GM21529 (cell line): ENCODE data around the gene TUBA3E.
"Not testable (repeated sequence)": the region's sequence is repeated elsewhere in the genome, so short reads cannot be mapped to it uniquely, and the experiment has no call there.

ENCODE experiments used
- ATAC-seq: cut with Tn5 transposase; IDR thresholded peaks from one replicate; pipeline ENCODE4 v1.9.1; 2021; ENCODE audit not compliant: unreplicated experiment

Gene TUBA3E

DNA sequence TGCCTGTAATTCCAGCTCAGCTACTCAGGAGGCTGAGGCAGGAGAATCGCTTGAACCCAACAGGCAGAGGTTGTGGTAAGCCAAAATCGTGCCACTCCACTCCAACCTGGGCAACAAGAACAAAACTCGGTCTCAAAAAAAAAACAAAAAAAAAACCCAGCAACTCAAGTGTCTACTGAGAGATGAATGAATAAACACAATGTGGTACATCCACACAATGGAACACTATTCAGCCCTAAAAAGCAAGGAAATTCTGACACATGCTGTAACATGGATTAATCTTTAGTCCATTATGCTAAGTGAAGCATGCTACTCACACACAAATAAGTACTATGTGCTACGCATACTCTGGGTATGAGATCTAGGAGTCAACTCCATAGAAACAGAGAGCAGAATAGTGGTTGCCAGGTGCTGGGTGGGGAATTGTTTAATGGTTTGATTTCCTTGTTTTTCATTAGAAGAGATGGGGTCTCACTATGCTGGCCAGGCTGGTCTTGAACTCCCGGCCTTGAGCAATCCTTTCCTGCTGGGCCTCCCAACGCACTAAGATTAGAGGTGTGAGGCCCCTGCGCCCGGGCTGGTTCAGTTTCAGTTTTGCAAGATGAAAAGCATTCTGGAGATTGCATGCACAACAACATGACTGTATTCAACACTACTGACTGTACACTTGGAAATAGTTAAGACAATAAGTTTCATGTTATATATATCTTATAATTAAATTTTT lies 32.8 kb downstream of the TUBA3E start:
- no peak for ATAC-seq

DNA sequence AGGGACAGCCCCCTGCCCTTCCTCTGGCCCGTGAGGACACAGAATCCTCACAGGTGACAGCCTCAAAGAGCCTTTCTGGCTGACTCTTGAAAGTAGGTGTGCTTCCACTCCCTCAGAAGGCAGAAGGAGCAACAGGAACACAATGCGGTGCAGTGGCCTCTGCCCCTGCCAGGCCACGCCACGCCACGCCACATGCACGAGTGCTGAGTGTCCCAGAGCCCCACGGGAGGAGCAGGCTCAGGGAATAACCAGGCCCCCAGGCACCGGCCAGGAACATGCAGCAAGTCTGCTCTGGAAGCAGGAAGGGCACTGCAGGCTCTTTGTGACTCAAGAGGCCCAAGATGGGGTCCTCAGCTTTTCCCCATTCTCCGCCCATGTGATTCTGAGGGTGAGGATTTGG lies 35.3 kb downstream of the TUBA3E start:
- ATAC-seq: no peak

DNA sequence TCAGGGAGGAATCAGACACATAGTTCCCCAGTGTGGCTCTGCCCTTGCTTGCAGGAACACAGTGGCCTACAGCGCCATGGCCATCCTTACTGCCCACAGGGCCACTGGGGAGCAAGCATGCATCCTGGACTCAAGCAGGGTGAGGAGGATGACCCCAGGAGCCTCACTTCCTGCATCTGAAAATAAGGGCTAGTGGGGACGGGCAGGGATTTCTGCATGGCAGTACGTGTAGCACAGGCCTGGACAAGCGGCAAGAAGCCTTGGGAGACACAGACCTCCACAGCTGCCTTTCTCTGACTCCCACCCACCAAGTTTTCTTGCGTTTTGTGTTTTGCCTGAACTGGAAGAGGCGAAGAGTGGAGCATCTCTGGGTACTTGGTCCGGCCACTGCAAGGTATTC lies 35.8 kb downstream of the TUBA3E start:
- not testable (repeated sequence) for ATAC-seq

DNA sequence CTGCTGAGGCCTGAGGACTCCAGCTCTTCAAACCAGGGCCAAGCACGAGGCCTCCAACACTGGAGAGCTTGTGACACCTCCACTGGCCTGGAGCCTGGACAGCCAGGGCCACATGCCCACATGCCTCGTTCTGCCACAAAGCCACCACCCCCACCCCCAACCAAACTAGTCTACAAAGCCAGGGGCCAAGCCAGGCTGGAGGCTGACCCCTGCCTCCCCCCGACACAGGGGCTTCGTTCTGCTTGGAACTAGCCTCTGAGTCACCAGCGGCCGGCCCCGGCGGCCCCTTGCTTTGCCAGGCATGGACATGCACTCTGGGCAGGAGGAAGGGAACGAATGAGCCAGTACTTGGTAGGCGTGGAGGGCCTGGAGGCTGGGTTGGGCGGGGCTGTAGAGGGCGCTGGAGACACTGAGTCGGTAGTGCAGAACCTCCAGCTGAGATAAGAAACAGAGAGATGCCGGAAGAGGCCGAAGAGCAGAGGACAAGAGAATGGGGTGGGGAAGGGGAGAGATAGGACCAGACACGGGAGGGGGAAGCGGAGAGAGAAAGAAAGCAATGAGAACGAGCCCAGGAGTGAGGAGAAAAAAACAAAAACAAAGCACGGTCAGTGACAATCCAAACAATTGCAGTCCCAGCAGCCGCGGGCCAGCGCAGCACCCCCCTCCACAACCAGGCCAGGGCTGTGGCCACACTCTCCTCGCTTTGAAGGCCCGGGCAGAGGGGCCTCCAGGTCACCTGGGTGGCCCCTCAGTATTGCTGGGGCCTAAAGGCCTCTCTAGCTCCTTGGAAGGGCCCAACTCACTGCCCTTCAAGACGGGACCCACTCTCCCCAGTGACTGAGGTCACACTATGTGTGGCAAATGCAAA lies 37.2 kb downstream of the TUBA3E start:
- ATAC-seq: not testable (repeated sequence)

DNA sequence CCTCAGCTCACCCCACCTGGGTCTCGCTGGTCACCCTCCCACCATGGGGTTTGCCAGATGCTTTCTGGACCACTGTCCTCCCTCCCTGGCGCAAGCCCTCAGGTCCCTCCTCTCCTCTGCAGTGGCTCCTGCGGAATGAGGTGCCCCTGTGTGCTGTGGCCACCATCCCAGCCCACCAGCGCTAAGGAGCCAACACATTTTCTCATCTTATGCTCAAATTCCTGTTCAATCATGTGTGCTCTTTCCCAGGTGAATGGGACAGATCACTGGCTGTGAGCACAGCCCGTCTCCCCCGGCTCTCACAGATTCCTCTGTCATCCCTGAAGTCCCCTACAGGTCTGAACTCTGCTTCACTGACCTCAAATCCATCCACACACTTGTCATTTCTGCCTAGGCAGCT lies 38.1 kb downstream of the TUBA3E start:
- no peak for ATAC-seq

DNA sequence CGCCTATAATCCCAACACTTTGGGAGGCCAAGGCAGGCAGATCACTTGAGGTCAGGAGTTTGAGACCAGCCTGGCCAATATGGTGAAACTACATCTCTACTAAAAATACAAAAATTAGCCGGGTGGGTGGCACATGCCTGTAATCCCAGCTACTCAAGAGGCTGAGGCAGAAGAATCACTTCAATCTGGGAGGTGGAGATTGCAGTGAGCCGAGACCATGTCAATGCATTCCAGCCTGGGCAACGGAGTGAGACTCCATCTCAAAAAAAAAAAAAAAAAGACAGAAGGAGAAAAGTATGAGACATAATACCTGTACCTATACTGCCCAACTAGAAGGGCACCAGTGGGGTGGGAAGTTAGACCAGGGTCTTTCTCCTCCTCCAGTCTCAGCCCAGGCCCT lies 38.9 kb downstream of the TUBA3E start:
- ATAC-seq: not testable (repeated sequence)

DNA sequence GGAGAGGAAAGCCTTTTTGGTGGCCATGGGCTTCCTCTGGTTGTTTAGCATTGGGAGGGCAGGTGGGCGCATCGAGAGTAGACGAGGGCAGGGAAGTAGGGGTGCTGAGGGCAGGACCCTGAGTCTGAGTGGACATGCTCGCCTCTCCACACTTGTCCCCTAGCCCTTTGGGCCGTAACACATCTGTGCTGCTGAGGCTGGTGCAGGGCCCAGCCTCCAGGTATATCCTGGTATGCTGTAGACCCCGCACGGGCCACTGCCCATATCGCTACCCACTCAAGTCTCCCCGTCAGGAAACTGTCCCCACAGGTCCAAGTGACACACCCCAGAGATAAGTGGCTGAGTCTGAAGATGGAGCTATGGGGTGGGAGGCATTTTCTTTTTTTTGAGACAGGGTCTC lies 39.6 kb downstream of the TUBA3E start:
- no peak for ATAC-seq

DNA sequence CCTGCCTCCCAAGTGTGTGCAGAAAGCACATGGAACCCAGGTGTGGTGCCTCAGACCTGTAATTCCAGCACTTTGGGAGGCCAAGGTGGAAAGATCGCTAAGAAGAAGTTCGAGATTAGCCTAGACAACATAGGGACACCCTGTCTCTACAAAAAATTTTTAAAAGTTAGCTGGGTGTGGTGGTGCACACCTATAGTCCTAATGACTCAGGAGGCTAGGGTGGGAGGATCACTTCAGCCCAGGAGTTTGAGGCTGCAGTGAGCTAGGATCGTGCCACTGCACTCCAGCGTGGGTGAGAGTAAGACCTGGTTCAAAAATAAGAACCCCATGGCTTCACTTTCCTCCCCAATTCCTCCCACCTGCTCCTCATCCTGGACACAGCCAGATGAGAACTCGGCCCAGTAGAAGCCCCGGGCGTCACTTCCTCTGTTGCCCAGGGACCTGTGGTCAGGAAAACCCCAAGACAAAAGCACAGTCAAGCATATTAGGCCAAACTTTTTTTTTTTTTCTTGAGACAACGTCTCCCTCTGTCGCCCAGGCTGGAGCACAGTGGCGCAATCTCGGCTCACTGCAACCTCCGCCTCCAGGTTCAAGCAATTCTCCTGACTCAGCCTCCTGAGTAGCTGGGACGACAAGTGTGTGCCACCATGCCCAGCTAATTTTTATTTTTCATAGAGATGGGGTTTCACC lies 40.3 kb downstream of the TUBA3E start:
- ATAC-seq: peak; percentile 90

DNA sequence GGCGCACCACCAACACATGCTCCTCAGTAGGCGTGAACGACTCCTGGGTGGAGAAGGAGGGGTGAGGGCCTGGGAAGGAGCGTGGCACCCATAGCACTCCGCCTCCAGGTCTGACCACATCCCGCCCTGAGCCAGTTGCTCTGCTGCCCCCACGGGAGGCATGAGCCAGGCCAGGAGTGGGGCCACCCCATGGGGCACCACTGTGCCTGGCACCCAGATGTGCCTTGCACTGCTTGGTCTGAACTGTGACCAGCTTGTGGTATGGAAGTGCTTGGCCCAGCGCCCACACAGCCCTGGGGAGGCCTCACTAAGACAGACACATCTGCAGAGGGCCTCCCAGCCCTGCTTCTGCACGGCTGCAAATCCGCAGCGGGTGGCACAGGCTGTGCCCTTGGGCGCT lies 40.9 kb downstream of the TUBA3E start:
- ATAC-seq: peak; percentile 37

DNA sequence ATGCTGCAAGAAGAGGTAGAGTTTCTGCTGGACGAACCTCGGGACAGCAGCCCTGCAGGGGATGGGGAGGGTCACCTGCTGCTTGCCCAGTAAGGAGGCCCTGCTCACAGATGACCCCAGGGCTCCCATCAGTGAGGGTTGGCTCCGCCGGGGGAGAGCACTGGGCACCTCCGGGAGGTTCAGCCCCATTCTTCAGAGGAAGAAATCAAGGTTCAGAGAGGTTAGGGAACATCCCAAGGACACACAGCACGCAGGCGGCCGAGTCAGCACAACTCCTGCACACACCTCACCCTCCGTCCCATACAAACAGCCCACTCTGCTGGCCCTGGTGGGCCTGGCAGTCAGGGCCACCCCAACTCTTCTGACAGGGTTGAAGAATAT lies 41.6 kb downstream of the TUBA3E start:
- no peak for ATAC-seq

DNA sequence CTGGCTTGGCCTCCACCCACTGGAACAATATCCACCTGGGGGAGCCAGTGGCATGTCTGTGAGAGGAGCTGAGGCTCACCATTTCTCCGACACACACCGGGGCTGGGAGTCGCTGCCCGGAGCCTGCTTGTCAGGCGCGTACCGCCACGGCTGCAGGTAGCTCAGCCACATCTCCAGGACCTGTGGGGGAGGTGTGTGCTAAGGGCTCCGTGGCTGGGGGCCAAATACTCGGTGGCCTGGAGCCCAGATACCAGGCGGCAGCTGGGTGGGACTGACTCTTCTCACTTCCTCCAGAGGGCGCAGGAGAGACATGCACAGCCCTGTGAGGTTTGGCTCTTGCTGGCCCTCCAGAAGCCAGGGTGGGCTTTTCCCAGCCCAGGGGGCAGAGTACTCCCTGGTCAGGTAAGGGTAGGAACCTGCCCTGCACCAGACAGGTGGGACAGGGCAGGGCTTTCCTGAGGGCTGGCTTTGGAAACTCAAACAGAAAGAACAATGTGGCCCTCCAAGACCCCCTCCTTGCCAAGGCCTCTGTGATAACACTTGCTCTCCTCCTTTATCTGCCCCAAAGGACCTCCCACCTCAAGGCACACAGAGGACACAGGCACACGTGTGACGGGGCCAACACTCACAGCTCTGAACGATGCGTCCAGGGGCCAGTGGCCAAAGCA lies 42.1 kb downstream of the TUBA3E start:
- ATAC-seq: not testable (repeated sequence)

DNA sequence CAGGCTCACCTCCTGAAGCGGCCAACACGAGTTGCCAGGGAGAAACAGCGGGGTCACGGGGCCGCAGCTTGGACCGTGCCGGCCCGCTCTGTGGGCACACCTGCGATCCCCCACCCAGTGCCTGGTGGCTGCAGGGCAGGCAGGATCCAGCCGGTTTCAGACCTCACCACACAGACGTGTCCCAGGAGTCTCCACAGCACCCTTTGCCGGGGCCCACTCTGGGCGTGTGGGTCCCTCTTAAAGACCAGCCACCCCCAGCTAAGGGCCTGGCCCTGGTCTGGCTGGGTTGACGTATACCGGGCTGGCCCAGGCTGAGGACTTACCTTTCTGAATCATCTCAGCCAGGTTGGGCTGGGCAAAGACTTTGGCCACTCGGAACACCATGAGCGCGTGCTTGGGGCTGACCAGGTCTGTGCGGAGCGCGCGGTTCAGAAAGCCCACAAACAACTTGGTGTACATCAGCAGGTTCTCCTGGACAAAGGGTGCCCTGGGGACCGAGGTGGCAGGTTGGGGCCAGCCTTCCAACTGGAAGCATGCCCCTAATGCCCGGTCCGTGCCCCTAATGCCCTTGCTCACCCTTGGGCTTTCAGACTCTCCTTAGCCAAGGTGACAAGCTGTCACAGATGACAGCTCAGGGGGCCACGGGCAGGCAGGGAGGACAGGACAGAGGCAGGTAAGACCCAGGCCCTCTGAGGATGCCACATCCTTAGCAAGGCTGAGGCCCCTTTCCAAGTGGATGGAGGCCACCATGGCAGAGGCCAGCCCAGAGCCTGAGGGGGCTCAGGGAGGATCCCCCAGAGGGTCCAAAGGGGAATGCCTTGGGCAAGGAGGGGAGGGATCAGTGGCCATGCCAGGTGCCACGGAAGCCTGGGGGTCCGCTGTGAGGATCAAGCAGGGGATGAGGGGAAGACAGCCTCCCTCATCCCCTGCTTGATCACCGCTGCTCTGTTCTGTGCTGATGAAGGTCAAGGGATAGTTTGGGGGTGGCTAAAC lies 43.2 kb downstream of the TUBA3E start:
- ATAC-seq: no peak

DNA sequence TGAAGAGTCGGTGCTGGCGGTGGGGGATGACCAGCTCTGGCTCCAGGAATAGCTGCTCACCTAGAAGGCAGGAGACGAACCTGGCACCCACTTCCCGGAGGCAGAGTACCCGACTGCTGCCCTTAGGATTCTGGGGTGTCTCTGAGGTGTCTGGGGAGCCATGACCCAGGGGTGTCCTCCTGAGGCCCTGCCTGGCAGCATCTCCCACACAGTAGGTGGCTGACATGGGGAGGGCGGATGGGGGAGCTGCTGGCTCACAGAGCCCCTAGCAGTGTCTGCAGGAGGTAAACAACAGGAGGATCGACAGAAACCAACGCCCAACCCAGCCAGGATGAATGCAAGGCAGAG lies 43.8 kb downstream of the TUBA3E start:
- ATAC-seq: not testable (repeated sequence)

DNA sequence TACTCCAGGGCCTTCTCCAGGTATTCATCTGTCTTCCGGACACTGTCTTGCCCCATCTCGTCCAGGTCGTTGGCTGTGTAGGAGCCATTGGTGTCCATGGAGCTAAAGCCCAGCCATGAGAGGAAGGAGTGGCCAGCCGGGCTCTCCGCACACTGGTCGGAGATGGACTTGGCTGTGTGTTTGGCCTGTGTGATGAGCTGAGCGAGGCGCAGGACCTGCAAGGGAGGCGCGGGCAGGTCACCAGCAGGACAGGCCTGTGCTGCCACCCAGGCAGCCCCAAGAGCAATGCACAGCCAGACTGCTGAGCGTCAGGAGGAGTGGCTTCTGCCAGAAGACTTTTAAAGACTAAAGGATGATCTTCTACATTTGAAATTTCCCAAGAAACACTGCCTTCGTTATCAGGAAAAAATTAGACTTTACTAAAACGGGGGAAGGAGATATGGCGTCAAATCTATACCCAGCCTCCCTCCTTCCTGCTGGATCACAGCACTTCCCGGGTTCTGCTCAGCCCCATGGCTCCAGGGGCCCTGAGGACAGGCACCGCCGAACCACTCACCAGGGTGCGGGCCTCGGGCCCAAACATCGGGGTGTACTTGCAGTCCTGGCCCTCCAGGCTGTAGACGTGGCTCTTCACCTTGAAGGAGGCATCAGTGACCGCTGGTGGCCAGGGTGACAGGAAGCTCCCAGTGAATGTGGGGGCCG lies 44.4 kb downstream of the TUBA3E start:
- not testable (repeated sequence) for ATAC-seq

DNA sequence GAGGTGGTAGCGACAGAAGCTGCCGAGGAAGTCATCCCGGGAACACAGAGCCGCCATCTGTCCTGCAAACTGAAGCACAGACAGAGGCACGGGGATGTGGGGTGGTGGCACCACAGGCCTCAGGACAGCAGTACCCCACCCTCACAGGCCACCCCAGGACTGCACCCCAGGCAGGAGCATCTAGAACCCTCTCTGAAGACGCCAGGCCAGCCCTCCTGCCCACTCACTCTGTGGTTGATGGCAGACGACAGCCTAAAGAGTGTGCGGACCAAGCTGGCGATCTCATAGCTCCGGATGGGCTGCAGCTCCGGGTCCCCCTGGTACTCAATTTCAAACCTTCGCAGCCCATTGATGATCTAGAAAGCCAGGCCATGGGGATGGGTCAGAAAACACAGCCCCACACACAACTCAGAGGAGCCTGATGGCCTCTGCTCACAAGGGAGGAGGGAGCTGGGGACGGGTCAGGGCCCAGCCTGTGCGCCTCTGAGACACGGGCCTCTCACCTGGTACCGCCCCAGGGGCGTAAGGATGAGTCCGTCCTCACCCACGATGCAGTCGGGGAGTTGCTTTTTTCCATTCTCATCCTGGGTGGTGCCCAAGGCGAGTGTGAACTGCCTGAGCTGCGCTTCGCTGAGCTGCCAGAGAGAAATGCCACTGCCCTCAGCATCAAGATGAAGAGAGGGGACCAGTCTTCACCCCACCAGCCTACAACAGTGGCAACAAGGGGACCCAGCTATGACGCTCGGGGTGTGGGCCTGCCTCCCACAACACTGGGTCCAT lies 45.2 kb downstream of the TUBA3E start:
- no peak for ATAC-seq

DNA sequence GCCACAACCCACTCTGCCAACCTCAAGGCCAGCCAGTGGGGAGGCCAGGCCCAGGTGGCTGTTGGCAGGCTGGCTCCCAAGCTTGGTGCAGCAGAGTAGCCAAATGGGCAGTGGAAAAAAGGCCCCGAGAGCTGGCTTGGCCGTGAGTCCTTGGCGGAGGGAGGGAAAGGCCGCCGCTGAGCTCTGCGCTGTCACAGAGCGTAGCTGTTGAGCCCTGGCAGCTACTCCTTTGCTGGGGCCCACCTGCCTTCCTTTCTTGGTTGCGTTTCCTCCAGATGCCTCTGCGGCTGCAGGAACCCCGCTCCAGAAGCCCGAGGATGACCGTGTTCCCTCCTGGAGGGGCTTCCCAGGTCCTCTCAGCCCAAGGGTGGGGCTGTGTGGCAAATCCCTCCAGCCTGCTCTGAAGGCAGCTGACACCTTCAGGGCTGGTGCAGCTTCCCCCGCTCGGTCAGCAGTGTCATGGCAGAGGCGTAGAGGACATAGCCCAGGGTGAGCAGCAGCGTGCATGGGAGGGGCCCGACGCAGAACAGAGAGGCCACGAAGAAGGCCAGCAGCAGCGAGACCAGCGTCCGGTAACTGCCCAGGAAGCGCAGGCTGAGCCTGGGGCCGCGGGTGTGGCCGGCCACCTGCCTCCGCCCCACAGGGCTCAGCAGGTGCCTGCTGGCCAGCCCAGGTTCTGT lies 46.0 kb downstream of the TUBA3E start:
- ATAC-seq: not testable (repeated sequence)

DNA sequence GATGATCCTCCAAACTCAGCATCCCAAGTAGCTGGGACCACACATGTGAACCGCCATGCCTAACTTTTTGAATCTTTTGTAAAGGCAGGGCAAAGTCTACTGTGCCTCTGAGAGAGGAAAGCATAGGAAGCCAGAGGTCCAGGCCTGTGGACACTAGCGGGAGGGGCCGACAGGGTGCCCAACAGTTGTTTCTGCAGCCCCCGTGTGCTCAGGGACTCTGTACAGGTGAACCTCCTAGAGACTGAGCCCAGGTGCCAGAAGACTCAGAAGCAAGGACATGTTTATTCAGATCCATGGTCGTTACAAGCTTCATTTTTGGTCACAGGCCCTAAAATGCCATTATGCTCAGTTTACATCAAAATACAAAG lies 47.1 kb downstream of the TUBA3E start:
- ATAC-seq: not testable (repeated sequence)
